ENCODE results near the gene HOXA6.

The HOXA6 gene

DNA sequence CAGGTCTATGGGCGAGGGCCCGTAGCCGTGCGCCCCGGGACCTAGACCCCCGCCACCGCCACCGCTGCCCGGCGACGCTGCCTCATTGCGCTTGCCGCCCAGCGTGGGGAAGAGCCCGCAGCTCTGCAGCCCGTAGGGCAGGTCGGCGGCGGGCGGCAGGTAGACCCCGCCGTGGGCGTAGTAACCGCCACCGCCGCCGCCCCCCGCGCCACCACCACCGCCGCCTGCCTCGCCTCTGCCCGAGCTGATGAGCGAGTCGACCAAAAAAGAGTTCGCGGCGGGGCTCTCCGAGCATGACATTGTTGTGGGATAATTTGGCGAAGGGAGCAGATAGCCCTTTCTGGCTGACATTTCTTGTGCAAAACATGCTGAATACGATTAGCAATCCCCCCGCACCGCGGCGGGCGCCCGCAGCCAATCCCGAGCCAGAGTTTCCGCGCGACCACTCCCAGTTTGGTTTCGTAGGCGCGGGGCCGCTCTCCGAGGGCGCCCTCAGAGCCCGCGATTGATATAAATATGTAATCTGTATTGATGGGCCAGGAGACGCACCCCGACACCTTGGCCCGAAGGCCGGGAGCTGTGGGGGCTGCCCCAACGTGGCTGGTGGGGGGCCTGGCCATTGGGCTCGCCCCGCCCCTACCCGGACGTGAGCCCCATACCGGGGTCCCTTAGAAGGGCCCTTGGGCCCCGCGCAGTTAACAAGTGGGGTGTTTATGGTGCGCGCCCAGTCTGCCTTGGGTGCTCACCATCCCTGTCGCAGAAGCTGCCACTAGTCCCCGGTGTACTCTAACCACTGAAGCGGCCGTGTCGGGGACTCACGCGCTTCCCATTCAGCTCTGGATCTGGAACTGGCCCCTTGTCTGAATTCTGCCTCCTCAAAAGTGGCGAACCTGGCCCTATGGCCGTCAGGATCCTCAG, 26.6 kb upstream of the HOXA6 start, which contains the start of gene HOXA10:
Gene HOXA10 (minus strand): TSS at position 365 of the 918 bp plus-strand sequence. CDS start 14 bp downstream, at position 351.
- H3K79me2 ChIP-seq (ENCODE audit: insufficient read depth, low read length): no peaks in the 10 kb centered on the region
- peak within 1 kb of the TSS; percentile 90 for H3K4me2 ChIP-seq (ENCODE audit: low read length)
- H3K4me3 ChIP-seq (ENCODE audit: low read depth, low read length, poor library complexity, severe bottlenecking): peak within 1 kb of the TSS; percentile 67
- H3K4me1 ChIP-seq (ENCODE audit: insufficient read depth, low read length, severe bottlenecking): peaks cover 16% of the 10 kb centered on the region
- no peaks in the 10 kb centered on the region for H3K36me3 ChIP-seq (ENCODE audit: insufficient read depth, low read length)
- H2AFZ ChIP-seq (ENCODE audit: low read length): peak within 1 kb of the TSS; percentile 13; the same call in 1 of the 2 replicates
- peaks cover 9% of the 10 kb centered on the region; the same call in 1 of the 2 replicates for H3K27me3 ChIP-seq (ENCODE audit: insufficient read depth, low read length)
- no peaks in the 10 kb centered on the region for H4K20me1 ChIP-seq (ENCODE audit: insufficient read depth, low read length)
- TF ChIP-seq, protein P1, sequence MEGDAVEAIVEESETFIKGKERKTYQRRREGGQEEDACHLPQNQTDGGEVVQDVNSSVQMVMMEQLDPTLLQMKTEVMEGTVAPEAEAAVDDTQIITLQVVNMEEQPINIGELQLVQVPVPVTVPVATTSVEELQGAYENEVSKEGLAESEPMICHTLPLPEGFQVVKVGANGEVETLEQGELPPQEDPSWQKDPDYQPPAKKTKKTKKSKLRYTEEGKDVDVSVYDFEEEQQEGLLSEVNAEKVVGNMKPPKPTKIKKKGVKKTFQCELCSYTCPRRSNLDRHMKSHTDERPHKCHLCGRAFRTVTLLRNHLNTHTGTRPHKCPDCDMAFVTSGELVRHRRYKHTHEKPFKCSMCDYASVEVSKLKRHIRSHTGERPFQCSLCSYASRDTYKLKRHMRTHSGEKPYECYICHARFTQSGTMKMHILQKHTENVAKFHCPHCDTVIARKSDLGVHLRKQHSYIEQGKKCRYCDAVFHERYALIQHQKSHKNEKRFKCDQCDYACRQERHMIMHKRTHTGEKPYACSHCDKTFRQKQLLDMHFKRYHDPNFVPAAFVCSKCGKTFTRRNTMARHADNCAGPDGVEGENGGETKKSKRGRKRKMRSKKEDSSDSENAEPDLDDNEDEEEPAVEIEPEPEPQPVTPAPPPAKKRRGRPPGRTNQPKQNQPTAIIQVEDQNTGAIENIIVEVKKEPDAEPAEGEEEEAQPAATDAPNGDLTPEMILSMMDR (IDR thresholded peaks at IDR 0.05; ENCODE audit: low read length): no peak
- TF ChIP-seq EZH2 (IDR thresholded peaks at IDR 0.05; ENCODE audit: borderline replicate concordance, low read length): no peak
- H3K27ac ChIP-seq (ENCODE audit: low read depth, low read length, poor library complexity, severe bottlenecking): no peak within 1 kb of the TSS
- peak within 1 kb of the TSS; percentile 61 for H3K9ac ChIP-seq (ENCODE audit: low read length)
- no peaks in the 10 kb centered on the region for H3K9me2 ChIP-seq (ENCODE audit: low read depth, low read length)
- H3K9me3 ChIP-seq (ENCODE audit: low read length): no peaks in the 10 kb centered on the region
- H3F3A ChIP-seq (ENCODE audit: insufficient read depth, low read length): no peaks in the 10 kb centered on the region

GRCh38 chr7:27173511-27173955, 26.0 kb upstream of the HOXA6 start:
- TF ChIP-seq, protein P1 (IDR thresholded peaks at IDR 0.05; ENCODE audit: low read length): no peak
- no peak for TF ChIP-seq EZH2 (IDR thresholded peaks at IDR 0.05; ENCODE audit: borderline replicate concordance, low read length)
- H3F3A ChIP-seq (ENCODE audit: insufficient read depth, low read length): no peaks in the 10 kb centered on the region
- peak overlapping the region; percentile 61 for H3K9ac ChIP-seq (ENCODE audit: low read length)
- H3K27ac ChIP-seq (ENCODE audit: low read depth, low read length, poor library complexity, severe bottlenecking): no peak overlapping the region
- no peaks in the 10 kb centered on the region for H3K9me2 ChIP-seq (ENCODE audit: low read depth, low read length)
- H3K4me3 ChIP-seq (ENCODE audit: low read depth, low read length, poor library complexity, severe bottlenecking): peak overlapping the region; percentile 67
- H3K79me2 ChIP-seq (ENCODE audit: insufficient read depth, low read length): no peaks in the 10 kb centered on the region
- peak overlapping the region; percentile 90 for H3K4me2 ChIP-seq (ENCODE audit: low read length)
- peaks cover 16% of the 10 kb centered on the region for H3K4me1 ChIP-seq (ENCODE audit: insufficient read depth, low read length, severe bottlenecking)
- no peaks in the 10 kb centered on the region for H4K20me1 ChIP-seq (ENCODE audit: insufficient read depth, low read length)
- no peaks in the 10 kb centered on the region for H3K36me3 ChIP-seq (ENCODE audit: insufficient read depth, low read length)
- H3K27me3 ChIP-seq (ENCODE audit: insufficient read depth, low read length): peaks cover 9% of the 10 kb centered on the region; the same call in 1 of the 2 replicates
- H3K9me3 ChIP-seq (ENCODE audit: low read length): no peaks in the 10 kb centered on the region
- H2AFZ ChIP-seq (ENCODE audit: low read length): peak overlapping the region; percentile 13; the same call in 1 of the 2 replicates

DNA sequence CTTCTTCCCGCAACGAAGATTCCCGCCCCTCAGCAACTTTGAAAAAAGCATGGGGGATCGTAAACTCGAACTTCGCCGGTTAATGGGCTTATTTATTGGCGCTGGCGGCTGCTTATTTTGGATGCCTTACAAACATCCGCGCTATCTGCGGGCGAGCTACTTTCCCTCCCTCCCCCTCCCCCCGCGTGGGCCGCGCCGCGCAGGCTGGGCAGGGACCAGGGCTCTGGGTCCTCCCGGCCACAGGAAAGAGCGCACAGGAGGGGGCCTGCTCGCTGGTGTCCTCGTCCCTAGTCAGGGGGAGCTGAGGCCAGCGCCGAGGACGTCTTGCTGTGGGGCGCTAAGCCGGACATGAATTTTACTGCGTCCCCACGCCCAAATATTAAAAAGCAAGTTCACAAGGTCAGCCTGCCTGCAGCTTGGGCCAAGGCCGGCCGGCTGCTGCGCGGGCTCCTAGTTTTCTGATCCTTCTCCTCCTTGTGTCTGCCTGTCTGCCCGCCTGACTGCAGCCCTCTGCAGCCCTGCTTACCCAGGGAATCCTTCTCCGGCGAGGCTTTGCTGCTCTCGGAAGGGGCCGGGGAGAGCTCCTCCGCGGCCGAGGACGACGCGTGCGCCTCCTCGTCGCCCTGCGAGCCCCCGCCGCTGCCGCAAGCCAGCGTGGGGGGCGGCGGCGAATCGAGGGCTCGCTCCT, 25.4 kb upstream of the HOXA6 start:
- peak overlapping the region; percentile 61 for H3K9ac ChIP-seq (ENCODE audit: low read length)
- peaks cover 9% of the 10 kb centered on the region; the same call in 1 of the 2 replicates for H3K27me3 ChIP-seq (ENCODE audit: insufficient read depth, low read length)
- no peaks in the 10 kb centered on the region for H3F3A ChIP-seq (ENCODE audit: insufficient read depth, low read length)
- peak overlapping the region; percentile 90 for H3K4me2 ChIP-seq (ENCODE audit: low read length)
- peak overlapping the region; percentile 67 for H3K4me3 ChIP-seq (ENCODE audit: low read depth, low read length, poor library complexity, severe bottlenecking)
- H3K36me3 ChIP-seq (ENCODE audit: insufficient read depth, low read length): no peaks in the 10 kb centered on the region
- H3K4me1 ChIP-seq (ENCODE audit: insufficient read depth, low read length, severe bottlenecking): peaks cover 16% of the 10 kb centered on the region
- no peaks in the 10 kb centered on the region for H3K79me2 ChIP-seq (ENCODE audit: insufficient read depth, low read length)
- no peaks in the 10 kb centered on the region for H3K9me3 ChIP-seq (ENCODE audit: low read length)
- no peaks in the 10 kb centered on the region for H4K20me1 ChIP-seq (ENCODE audit: insufficient read depth, low read length)
- TF ChIP-seq EZH2 (IDR thresholded peaks at IDR 0.05; ENCODE audit: borderline replicate concordance, low read length): no peak
- TF ChIP-seq, protein P1 (IDR thresholded peaks at IDR 0.05; ENCODE audit: low read length): no peak
- H2AFZ ChIP-seq (ENCODE audit: low read length): peak overlapping the region; percentile 13; the same call in 1 of the 2 replicates
- H3K27ac ChIP-seq (ENCODE audit: low read depth, low read length, poor library complexity, severe bottlenecking): no peak overlapping the region
- H3K9me2 ChIP-seq (ENCODE audit: low read depth, low read length): no peaks in the 10 kb centered on the region
